Activated T-cell treated with anti-CD3 and anti-CD28 coated beads for 4 hours (primary cell): ENCODE measurements around the gene CFD.
A peak's percentile ranks its signal among the peaks of the same experiment; 100 is the strongest.
"Not testable (repeated sequence)": the region's sequence is repeated elsewhere in the genome, so short reads cannot be mapped to it uniquely, and the experiment has no call there.

Source experiments
- DNase-seq: peaks from one replicate; pipeline ENCODE4 v3.0.0-alpha.2; 2020

The CFD gene

DNA sequence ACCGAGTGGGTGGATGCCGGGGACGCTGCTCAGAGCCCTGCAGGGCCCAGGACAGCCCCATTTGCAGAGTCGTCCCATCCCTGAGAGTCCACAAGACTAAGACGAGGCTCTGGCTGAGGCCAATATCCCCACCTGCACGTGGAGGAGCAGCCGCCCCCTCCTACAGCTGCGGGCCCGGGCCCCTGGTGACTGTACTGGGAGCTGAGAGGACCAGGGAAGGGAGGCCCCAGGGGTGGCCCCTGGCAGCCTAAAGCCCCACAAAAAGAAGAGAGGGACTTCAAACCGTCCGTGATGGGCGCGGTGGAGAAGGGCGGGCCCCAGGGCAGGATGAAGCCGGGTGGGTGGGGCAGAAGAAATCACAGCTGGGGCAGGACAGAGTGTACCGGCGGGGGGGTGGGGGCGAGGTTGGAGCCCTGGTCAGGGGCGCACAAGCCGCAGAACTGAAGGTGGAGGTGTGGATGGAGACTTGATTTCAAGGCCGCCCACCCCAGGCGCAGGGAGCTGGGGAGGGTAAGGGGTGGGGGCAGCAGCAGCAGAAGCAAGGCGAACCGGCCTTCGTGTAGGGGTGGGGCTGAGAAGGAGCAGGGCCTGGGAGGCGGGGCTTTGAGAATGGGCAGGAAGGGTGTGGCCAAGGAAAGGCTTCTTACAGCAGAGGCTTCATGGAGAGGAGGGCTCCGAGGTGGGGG, 12.9 kb downstream of the CFD start:
- DNase-seq = peak; percentile 66

DNA sequence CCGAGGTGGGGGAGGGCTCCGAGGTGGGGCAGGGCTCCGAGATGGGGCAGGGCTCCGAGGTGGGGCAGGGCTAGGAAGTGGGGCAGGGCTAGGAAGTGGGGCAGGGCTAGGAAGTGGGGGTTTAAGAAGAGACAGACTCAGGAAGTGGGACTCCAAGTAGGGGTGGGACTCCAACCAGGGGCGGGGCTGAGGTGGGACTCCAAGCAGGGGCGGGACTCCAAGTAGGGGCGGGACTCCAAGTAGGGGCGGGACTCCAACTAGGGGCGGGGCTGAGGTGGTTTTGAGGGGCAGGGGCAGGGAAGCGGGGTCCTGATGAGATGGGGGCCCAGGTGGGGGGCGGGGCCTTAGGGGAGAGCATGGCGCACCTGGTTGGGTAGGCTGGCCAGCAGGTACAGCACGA, 13.6 kb downstream of the CFD start:
- peak; percentile 45 for DNase-seq

DNA sequence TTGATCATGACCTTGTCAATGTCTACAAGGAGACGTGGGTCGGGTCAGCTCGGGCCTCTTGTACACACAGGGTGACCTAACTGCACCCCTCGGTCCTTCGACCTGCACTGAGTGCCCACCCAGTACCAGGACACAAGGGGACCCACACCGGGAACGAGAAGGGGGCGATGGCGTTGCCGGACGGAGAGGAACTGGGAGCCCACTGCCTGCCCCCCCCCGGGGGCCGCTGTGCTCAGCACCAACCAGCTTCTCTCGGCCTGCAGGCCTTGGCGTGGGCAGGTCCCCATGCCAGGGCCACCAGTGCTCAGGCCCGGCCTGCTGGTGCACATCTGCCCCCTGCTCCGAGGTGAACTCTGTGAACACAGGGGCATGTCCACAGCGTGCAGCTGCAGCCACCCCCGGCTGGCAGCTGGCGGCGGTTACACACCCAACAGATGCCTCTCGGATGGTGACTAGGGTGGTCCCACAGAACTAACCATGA, 14.1 kb downstream of the CFD start:
- DNase-seq = no peak

DNA sequence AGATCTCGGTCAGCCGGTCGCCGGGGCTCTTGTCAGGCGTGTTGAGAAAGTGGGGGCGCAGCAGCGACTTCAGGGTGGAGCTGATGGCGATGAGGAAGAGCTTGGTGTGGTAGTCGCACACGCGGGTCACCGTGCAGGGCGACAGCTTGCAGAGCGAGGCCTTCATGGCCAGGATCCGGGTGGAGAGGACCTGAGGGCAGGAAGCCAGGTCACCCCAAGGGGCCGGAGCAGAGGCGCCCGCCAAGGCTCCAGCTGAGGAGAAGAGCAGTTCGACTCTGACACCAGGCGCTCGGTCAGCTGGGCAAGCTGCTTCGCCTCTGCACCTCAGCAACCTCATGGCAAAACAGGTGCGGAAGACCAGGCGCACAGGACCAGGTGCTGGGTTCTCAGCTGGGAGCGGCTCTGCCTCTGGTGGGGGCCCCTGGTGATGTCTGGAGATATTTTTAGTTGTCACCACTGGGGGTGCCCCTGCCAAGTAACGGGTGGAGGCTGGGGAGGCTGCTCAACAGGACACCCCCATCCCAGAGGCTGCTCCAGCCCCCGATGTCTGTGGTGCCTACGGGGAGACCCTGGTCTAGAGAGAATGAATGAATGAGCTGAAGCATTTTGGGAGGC, 15.9 kb downstream of the CFD start:
- DNase-seq = no peak

DNA sequence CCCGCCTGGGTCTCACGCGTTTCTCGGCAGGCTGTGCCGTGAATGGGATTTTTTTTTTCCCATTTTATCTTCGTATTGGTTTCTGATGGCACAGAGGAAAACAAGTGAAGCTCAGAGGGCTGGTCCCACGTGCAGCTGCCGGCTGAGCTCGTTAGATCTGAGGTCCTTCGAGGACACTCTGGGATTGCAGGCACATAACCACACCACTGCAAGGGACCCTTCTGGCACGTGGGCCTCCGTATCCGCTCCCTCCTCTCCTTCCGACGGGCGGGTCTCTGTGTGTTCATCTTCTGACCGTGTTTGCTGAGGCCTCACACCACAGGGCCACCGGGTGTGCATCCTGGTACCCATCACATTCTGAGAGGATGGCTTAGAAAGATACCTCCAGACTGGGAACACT, 16.6 kb downstream of the CFD start:
- DNase-seq = no peak

DNA sequence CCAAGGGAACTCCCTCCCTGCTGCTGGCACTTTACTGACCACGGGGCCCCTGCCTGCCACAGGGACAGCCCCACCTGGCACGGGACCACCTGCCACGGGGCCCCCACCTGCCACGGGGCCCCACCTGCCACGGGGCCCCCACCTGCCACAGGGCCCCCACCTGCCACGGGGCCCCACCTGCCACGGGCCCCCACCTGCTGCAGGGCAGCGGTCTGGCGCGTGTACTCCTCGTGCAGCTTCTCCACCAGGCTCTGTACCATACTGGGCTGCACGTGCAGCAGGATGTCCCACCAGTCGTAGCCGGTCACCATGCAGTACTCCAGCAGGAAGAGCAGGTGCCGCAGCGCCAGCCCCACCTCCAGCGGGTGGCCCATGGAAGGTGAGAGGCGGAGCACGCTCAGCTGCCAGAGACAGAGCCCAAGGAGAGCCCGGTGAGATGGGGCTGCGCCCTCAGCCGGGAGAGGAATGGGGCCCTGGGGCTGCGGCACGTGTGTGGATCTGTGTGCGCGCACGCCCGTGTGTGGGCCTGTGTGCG, 17.4 kb downstream of the CFD start:
- no peak for DNase-seq

DNA sequence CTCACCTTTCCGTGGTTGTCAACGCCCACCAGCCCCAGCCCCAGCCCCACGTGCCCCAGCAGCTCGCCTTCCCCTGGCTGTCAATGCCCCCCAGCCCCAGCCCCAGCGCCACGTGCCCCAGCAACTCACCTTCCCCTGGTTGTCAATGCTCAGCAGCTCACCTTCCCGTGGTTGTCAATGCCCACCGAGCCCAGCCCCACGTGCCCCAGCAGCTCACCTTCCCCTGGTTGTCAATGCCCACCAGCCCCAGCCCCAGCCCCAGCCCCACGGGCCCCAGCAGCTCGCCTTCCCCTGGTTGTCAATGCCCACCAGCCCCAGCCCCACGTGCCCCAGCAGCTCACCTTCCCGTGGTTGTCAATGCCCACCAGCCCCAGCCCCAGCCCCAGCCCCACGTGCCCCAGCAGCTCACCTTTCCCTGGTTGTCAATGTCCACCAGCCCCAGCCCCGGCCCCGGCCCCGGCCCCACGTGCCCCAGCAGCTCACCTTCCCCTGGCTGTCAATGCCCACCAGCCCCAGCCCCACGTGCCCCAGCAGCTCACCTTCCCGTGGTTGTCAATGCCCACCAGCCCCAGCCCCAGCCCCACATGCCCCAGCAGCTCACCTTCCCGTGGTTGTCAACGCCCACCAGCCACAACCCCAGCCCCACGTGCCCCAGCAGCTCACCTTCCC, 18.7 kb downstream of the CFD start:
- DNase-seq = not testable (repeated sequence)

DNA sequence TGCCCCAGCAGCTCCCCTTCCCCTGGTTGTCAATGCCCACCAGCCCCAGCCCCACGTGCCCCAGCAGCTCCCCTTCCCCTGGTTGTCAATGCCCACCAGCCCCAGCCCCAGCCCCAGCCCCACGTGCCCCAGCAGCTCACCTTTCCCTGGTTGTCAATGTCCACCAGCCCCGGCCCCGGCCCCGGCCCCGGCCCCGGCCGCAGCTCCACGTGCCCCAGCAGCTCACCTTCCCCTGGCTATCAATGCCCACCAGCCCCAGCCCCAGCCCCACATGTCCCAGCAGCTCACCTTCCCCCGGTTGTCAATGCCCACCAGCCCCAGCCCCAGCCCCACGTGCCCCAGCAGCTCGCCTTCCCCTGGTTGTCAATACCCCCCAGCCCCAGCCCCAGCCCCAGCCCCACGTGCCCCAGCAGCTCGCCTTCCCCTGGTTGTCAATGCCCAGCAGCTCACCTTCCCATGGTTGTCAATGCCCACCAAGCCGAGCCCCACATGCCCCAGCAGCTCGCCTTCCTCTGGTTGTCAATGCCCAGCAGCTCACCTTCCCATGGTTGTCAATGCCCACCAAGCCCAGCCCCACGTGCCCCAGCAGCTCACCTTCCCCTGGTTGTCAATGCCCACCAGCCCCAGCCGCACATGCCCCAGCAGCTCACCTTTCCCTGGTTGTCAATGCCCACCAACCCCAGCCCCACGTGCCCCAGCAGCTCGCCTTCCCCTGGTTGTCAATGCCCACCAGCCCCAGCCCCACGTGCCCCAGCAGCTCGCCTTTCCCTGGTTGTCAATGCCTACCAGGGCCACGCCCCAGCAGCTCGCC, 19.5 kb downstream of the CFD start:
- DNase-seq = not testable (repeated sequence)

DNA sequence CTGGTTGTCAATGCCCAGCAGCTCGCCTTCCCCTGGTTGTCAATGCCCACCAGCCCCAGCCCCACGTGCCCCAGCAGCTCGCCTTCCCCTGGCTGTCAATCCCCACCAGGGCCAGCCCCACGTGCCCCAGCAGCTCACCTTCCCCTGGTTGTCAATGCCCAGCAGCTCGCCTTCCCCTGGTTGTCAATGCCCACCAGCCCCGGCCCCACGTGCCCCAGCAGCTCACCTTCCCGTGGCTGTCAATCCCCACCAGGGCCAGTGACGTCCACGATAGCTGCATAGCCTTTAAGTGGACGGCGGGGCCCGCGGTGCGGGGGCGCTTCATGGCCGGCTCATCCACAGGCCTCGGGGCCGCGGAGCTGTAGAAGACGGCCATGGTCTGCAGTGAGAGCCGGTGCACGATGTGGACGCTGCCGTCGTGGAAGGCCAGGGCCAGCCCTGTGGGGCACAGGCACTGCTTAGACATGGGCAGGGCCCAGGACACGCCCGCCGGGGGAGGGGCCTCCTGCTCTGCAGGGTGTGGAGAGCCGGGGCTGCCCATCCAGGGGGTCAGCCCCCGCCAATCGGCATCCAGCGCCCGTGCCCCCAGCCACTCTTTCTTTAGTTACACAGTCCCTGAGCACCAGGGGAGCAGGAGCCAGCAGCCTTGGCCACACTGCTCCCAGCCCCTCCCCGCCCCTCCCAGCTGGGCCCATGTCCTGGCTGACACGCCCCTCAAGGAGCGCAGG, 20.4 kb downstream of the CFD start:
- DNase-seq = no peak

DNA sequence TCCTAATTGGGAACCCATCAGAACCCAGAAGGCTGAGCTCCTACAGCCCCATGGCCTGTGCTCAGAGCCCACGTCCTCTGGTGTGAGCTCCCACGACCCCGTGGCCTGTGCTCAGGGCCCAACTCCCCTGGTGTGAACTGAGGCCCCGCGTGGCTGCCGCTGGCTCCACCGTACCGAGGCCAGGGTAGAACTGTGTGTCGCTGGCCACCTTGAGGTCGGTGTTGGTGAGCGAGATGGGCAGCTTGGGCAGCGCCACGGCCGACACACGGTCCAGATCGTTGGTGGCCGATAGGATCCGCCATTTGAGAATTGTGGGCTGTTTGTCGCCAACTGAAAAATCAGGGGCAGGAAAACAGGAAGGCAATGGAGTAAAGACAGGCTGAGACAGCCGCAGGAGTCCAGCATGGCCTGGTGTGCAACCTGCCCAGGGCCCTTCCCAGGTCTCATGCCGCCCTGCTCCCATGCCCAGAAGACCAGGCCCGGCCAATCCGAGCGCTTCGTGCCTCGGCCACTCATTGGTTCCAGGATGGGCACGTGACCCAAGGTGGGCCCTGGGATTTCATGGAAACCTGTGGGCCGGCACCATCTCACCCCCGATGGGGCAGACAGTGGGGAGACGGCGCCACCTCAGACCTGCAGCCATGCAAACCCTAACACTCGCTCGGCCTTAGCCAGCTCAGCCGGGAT, 22.1 kb downstream of the CFD start:
- no peak for DNase-seq

DNA sequence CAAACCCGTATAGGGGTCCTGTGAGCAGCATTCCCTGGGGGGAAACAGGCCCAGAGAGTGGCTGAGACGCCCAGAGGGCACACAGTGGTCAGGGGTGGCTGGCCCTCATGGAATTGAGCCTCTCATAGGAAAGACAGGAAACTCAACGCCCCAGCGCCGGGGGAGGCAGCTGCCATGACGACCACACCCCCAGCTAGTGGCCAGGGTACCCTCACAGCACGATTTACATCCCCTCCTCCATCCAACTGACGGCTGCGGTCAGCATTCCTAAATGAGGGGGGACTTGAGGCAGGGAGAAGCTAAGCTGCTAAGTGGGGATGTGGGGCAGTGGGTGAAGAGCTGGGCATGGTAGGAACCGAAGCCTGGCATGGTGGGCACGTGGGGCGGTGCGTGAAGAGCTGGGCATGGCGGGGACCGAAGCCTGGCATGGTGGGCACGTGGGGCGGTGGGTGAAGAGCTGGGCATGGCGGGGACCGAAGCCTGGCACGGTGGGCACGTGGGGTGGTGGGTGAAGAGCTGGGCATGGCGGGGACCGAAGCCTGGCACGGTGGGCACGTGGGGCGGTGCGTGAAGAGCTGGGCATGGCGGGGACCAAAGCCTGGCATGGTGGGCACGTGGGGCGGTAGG, 23.5 kb downstream of the CFD start:
- no peak for DNase-seq

DNA sequence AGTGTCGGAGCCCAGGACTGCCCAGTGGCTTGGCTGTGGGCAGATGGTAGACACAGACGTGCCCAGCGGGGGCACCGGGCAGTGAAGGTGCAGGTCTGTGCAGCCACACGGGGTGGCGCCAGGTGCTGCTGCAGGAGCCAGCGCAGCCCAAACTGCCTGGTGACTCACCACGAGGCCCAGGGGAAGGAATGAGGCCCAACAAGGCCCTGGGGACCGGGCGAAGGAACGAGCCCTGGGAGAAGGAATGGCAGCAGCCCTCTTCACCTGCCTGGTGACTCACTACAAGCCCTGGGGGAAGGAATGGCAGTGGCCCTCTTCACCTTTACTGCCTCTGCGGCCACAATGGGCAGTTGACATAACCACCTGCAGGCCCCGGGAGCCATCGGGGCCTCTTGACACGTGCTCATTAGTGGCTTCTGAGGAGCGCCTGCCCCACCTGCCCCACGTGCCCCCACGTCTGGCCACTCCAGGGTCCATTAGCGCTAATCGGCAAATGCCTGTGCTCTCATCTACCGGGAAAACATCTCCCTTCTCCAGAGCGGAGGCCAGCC, 24.3 kb downstream of the CFD start:
- DNase-seq = no peak

DNA sequence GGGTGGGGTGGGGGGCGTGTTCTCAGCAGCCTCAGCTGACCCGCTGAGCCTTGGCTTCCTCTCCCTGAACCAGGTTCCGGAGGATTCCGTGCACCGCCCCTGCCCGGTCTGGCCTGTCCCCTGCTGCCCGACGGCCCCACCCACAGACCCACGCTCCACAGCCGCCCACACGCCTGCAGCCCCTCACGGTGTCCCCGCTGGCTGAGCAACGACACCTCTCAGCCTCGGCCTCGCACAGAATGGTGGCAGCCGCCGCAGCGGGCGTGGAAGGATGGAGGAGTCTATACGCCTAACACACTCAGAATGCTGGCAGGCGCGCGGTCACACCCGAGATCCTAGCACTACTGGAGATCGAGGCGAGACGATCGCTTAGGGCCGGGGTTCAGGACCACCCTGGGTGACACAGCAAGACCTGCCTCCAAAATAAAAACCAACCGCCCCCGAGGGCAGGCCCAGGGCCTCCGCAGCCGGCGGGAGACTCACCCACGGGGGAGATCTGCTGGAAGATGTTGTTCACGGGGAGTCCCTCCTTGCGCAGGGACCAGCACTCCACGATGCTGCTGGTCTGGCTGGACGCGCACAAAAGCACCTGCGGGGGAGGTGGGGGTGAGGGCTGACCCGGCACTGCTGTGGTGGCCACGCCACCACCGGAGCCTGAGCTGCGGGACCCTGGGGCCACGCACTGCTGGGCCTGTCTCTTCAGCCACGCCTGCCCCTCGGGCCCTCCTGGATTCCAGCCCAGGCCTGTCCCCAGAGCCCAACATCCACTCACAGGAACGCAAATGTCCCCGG, 25.2 kb downstream of the CFD start:
- DNase-seq = no peak

DNA sequence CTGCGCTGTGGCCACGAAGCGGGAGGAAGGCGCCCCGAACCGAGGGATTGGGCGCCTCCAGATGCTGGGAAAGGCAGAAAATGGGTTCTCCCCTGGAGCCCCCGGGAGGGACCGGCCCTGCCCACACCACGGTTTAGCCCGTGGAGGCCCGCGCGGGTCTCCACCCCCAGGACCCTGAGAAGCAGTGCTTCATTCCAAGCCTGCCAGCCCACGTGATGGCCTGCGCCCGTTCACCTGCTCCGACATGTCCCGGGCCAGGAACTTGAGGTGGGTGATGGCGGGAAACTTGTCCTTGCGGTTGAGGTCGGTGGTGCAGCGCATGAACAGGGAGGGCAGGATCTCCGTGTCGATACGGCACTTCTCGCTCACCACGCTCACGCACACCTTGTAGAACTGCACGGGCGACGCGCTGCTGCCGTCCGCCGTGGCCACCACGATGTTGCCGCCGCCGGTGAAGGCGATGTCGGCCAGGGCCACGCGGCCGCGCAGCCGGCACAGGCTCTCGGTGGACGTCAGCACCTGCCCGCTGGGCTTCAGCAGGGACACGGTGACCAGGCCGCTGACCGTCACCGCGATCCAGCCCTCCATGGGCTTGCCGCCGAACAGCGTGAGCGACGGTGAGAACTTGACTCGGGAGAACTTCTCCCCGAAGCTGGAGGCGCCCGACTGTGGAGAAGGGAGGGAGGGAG, 26.2 kb downstream of the CFD start:
- no peak for DNase-seq

DNA sequence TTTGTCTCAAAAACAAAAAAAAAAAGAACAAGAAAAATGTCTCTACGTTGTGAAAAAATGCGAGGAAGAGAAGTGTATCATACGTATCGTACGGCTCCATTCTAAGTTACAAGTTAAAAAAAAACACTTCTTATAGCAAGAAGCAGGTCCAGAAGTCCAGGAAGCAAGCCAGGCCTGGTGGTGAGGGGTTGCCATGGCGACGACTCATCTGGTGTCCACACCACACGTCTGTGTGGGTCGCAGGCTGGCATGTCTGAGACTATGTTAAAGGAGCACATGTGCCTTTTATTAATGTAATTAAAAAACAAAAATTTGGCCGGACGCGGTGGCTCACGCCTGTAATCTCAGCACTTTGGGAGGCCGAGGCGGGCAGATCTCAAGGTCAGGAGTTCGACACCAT, 27.6 kb downstream of the CFD start:
- DNase-seq = no peak

DNA sequence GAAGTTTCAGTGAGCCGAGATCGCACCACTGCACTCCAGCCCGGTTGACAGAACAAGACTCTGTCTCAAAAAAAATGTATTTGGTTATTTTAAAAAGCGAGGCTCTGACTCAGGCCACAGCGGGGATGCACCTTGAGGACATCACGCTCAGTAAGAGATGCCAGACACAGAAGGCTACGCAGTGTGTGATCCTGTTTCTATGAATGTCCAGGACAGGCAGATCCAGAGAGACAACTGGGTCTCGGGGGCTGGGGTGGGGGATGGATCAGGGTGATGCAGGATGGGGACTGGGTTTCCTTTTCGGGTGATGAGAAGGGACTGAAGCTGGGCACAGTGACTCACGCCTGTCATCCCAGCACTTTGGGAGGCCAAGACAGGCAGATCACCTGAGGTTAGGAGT, 28.1 kb downstream of the CFD start:
- DNase-seq = no peak

DNA sequence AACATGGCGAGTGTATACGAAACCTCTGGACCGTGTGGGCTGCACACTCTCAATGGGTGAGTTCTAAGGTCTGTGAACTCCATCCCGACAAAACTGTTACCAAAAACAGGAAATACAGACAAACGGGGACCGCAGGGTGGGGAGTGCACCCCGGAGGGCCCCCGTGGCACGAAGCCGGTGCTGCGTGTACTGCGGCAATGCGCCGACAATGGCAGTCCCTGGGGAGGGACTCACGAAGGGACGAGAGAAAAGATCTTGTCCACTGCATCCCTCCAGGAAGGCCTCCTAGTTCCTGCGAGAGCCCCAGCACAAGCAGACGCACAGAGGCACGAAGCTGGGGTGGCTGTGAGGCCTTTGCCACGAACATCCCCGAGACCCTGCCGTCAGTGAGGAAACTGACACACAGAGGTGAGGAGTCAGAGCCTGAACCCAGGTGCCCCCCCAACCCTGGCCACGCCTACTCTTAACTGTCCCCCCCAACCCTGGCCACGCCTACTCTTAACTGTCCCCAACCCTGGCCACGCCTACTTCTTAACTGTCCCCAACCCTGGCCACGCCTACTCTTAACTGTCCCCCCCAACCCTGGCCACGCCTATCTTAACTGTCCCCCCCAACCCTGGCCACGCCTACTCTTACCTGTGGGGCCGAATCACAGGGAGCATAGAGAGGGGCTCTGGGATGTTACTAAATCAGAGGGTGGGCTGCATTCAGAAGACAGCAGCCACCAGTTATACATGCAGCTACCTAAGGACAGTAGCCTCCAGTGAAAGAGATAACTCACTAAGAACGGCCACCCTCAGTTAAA, 29.3 kb downstream of the CFD start:
- DNase-seq = no peak

DNA sequence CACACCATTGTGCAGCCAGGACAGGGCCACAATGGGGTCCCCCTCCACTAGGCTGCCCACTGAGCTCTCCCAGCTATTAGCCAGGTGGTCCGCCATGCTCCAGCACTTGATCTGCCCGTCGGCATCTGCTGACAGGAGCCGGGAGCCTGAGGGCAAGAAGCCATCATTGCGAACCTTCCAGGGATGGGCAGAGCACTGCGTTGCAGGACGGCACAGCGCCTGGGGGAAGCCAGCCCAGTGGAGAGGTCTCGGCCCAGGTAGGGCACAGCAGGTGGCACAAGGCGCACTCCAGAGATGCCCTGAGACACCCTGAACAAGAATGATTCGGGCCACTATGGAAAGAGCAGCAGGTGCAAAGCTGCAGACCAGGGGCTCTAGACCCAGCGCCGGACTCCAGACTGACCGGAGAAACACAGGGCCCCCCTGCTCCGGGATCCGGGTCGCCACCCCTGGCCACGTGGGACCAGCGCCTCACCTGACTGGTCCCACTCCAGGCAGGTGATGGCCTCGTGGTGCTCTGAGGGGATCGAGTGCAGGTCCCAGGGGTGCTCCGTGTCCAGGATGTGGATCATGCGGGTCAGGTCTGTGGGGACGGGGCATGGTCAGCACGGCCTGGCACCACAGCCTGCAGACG, 30.3 kb downstream of the CFD start:
- no peak for DNase-seq
